Skeletal muscle tissue (tissue), 4 donors: ENCODE measurements around the gene LACTBL1. TPM values are rescaled to one million over a fixed set of nuclear protein-coding genes. Genes with fewer than 3 reads are reported as not detected.
A peak's percentile ranks its signal among the peaks of the same experiment; 100 is the strongest.
"Not testable (repeated sequence)": the region's sequence is repeated elsewhere in the genome, so short reads cannot be mapped to it uniquely, and the experiment has no call there.

ENCODE experiments used
- H3K27ac ChIP-seq: one replicate; pipeline ENCODE4 v1.7.0; 2013; ENCODE audit warnings: mild to moderate bottlenecking, low read depth, low read length, inconsistent platforms
- H3K27me3 ChIP-seq, 3 donors: one replicate each; pipeline ENCODE4 v1.7.0; 2013; ENCODE audit warnings: low read length in 3 of 3; ENCODE audit not compliant: control insufficient read depth in 3 of 3, insufficient read depth in 3 of 3
- H3K36me3 ChIP-seq, 3 donors: one replicate each; pipeline ENCODE4 v1.7.0; 2013; ENCODE audit warnings: low read length in 3 of 3; ENCODE audit not compliant: control insufficient read depth in 3 of 3, insufficient read depth in 3 of 3
- H3K4me1 ChIP-seq, 3 donors: one replicate each; pipeline ENCODE4 v1.7.0; 2013; ENCODE audit warnings: low read length in 3 of 3, mild to moderate bottlenecking in 3 of 3; ENCODE audit not compliant: control insufficient read depth in 3 of 3, insufficient read depth in 3 of 3
- H3K4me3 ChIP-seq, 3 donors: one replicate each; pipeline ENCODE4 v1.7.0; 2013; ENCODE audit warnings: low read length in 3 of 3
- H3K9ac ChIP-seq, 3 donors: one replicate each; pipeline ENCODE4 v1.7.0; 2013; ENCODE audit warnings: low read length in 3 of 3, mild to moderate bottlenecking in 3 of 3, moderate library complexity in 2 of 3, low read depth in 1 of 3
- H3K9me3 ChIP-seq, 3 donors: one replicate each; pipeline ENCODE4 v1.7.0; 2013; ENCODE audit warnings: low read length in 3 of 3; ENCODE audit not compliant: control insufficient read depth in 3 of 3
- total RNA-seq: library from RNA; depleted of rRNA; stranded (reverse); fragments of >200 nt; gene quantifications from one replicate; pipeline ENCODE4 v1.2.3, GENCODE V29; 2014
- donor health status: Osteomylitis.

Gene LACTBL1, protein sequence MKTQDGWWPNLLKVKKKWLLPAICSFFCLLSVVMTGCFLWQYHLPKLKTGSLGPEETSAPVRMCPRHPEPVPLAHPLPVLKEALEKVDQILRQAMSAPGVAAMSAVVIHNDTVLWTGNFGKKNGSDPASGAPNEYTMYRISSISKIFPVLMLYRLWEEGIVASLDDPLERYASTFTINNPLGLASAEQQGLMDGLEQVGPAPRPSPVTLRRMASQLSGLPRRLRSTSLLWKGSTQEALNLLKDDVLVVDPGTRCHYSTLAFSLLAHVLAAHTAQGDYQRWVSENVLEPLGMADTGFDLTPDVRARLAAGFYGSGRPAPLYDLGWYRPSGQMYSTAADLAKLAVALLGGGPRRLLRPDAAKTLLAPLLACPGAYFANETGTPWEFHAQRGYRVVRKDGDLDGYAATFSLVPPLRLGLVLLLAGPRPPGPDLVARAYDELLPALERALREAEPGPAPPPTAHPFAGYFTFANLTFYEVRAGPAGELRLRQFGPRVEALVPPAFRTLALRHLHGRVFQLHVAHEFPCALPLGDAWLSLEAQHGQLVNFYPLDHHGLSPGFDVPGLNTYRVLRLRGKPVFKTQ
- not detected for total RNA-seq

DNA sequence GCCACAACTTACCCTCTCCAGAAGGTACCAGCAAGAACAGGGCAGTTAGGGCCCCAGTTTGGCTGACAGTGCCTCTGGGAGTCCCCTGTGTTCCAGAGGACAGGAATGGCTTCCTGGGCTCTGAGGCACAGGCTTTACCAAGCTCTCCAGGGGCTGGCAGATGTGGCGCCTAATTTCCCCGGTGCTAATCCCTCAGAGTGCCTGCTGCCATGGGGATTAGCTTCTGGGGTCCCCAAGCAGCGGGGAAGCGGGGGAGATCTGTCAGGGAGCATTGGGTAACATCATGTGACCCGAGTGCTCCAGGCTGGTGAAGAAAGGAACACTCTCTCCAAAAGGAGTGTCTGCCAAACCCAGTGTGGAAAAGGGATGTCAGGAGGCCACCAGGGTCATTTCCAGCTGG lies at the start of gene LACTBL1:
Gene LACTBL1 (minus strand): TSS at position 107 of the 400 bp plus-strand sequence. CDS start 550 bp downstream, outside the sequence.
- Histone ChIP-seq H3K9me3 (no peaks in the 10 kb centered on the region), H3K4me1 (no peaks in the 10 kb centered on the region), H3K27me3 (peaks cover 21 to 38% (median 21%) of the 10 kb centered on the region in 3 donors), H3K36me3 (no peaks in the 10 kb centered on the region), H3K9ac (no peak within 1 kb of the TSS), H3K4me3 (no peak within 1 kb of the TSS), H3K27ac (no peak within 1 kb of the TSS)

DNA sequence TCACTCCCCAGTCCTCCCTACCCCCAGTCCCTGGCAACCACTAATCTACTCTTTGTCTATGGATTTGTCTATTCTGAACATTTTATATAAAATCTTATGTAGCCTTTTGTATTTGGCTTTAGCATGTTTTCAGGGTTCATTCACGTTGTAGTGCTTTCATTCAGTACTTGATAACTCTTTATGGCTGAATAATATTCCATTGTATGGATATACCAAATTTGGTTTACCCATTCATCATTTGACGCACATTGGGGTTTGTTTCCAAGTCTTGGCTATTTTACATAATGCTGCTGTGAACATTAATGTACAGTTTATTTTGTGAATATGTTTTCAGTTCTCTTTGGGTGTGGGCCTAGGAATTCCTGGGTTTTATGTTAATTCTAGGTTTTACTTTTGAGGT lies 49.2 kb upstream of the LACTBL1 start:
- H3K36me3 ChIP-seq: peaks cover 0 to 3% (median 0%) of the 10 kb centered on the region in 3 donors
- peaks cover 5 to 7% (median 7%) of the 10 kb centered on the region in 3 donors for H3K4me1 ChIP-seq
- H3K9me3 ChIP-seq: no peaks in the 10 kb centered on the region
- H3K9ac ChIP-seq: no peak overlapping the region
- H3K4me3 ChIP-seq: no peak overlapping the region
- H3K27me3 ChIP-seq: no peaks in the 10 kb centered on the region
- no peak overlapping the region for H3K27ac ChIP-seq

DNA sequence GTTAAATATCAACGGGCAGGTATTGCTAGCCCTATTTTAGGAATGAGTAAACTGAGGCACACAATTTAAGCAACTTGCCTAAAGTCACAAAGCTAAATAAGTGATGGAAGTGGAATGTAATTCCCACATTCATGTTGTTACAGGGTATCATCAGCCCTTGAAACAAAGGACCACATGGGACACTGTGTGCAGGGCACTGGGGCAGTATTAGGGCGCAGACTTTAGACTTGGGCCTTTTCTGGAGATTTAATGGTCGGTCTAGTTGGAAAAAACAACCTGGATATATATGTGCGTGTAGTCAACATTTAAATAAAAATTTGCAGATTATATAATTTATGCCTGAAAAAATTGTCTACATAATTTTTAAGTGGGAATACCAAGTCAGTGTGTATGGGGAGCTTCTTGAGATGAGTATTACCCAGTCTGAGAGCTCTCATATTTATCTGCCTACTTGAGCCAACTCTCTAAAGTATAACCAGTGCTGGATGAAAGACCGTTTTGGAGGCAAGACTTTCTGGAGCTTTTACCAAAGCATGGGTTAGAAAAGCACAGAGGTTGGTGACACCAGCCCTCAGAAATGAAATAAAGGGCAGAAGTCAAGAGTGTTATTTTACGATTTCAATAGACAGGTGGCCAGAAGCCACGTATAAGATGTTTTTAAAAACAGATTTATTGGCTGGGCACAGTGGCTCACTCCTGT lies 48.2 kb upstream of the LACTBL1 start:
- H3K27ac ChIP-seq: no peak overlapping the region
- H3K9ac ChIP-seq: peak overlapping the region; percentile 91 to 93 (median 91)
- peaks cover 0 to 3% (median 0%) of the 10 kb centered on the region in 3 donors for H3K36me3 ChIP-seq
- H3K4me3 ChIP-seq: peak overlapping the region; percentile 71 to 94 (median 72)
- peaks cover 5 to 7% (median 7%) of the 10 kb centered on the region in 3 donors for H3K4me1 ChIP-seq
- H3K27me3 ChIP-seq: no peaks in the 10 kb centered on the region
- H3K9me3 ChIP-seq: no peaks in the 10 kb centered on the region

DNA sequence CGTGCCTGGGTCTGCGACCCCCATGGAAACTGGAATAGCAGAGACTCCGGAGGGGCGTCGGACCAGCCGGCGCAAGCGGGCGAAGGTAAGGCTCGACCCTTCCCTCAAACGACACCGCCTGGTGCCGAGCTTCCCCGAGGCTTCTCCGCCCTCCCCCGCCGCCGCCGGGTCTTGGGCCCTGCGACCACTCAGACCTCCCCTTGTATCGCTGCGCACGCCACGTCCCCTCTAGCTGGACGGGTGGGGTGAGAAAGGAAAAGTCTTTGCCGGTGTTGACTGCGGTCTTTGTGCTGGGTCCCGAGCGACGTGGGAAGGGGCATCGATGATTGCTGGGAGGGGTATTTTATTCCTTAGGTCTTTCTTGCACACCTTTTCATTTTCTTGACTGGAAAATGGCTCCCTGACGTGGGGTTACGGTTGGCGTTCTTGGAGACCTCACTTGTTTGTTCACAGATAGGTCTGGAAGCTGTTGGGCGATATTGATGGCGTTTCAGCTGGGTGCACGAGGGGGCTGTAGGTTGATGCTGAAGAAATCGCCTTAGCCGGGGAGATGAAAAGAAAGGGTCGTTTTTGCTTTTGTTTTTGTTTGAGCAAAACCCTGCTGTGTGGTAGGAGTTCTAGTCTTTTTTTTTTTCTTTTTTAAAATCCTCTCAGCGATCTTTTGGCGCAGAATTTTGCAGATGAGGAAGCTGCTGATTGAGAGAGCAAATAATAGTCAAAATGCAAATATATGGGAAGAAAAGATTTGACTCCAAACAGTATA lies 47.4 kb upstream of the LACTBL1 start:
- Histone ChIP-seq H3K27ac (peak overlapping the region; percentile 67), H3K4me3 (peak overlapping the region; percentile 71 to 94 (median 72)), H3K9me3 (no peaks in the 10 kb centered on the region), H3K4me1 (peaks cover 5 to 7% (median 7%) of the 10 kb centered on the region in 3 donors), H3K27me3 (no peaks in the 10 kb centered on the region), H3K9ac (peak overlapping the region; percentile 91 to 93 (median 91)), H3K36me3 (peaks cover 0 to 3% (median 0%) of the 10 kb centered on the region in 3 donors)

DNA sequence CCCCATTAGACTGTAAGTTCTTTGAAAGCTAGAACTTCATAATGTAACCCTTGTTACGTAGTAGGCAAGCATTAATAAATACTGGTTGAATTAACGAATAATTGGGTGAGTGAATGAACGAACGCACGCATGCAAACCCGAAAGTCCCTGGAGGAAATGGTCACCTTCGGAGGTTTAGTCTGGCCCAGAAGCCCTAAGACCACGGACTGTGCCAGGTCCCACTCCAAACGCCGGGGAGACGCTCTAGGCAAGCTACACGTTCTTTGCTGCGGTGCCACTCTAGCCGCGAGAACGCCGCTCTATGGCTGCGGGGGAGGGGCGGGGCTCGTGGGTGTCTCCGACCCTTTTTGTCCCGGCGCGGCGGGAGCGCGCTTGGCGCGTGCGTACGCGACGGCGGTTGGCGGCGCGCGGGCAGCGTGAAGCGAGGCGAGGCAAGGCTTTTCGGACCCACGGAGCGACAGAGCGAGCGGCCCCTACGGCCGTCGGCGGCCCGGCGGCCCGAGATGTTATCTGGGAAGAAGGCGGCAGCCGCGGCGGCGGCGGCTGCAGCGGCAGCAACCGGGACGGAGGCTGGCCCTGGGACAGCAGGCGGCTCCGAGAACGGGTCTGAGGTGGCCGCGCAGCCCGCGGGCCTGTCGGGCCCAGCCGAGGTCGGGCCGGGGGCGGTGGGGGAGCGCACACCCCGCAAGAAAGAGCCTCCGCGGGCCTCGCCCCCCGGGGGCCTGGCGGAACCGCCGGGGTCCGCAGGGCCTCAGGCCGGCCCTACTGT lies 46.6 kb upstream of the LACTBL1 start, which contains the start of gene KDM1A:
Gene KDM1A (plus strand): TSS at position 375 of the 769 bp plus-strand sequence. CDS start 129 bp downstream, at position 504.
- peaks cover 0 to 3% (median 0%) of the 10 kb centered on the region in 3 donors for H3K36me3 ChIP-seq
- H3K9ac ChIP-seq: peak within 1 kb of the TSS; percentile 91 to 93 (median 91)
- peak within 1 kb of the TSS; percentile 67 for H3K27ac ChIP-seq
- H3K4me3 ChIP-seq: peak within 1 kb of the TSS; percentile 71 to 94 (median 72)
- H3K4me1 ChIP-seq: peaks cover 5 to 7% (median 7%) of the 10 kb centered on the region in 3 donors
- no peaks in the 10 kb centered on the region for H3K27me3 ChIP-seq
- no peaks in the 10 kb centered on the region for H3K9me3 ChIP-seq

DNA sequence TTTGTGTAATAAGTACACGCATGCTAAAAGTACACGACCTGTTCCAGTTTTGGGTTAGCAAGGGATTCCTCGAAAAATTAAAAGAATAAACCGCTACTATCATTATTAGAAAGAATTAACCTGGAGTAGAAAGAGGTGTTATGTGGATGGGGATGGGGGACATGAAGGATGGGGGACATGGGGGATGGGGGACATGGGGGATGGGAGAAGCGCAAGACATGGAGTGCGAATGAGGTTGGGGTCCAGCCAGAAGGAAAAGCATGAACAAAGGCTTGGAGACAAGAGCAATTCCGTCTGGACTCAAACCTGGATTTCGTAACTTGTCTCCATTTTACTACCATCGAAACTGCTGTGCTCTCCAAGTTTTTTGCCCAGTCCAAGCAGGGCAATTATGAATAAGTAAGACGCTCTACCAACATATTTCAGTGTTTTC lies 46.0 kb upstream of the LACTBL1 start:
- Histone ChIP-seq H3K4me3 (peak overlapping the region; percentile 71 to 93 (median 72)), H3K27ac (peak overlapping the region; percentile 26), H3K9ac (peak overlapping the region; percentile 88 to 93 (median 91)), H3K4me1 (peaks cover 5 to 7% (median 7%) of the 10 kb centered on the region in 3 donors), H3K36me3 (peaks cover 0 to 3% (median 0%) of the 10 kb centered on the region in 3 donors), H3K27me3 (no peaks in the 10 kb centered on the region), H3K9me3 (no peaks in the 10 kb centered on the region)

DNA sequence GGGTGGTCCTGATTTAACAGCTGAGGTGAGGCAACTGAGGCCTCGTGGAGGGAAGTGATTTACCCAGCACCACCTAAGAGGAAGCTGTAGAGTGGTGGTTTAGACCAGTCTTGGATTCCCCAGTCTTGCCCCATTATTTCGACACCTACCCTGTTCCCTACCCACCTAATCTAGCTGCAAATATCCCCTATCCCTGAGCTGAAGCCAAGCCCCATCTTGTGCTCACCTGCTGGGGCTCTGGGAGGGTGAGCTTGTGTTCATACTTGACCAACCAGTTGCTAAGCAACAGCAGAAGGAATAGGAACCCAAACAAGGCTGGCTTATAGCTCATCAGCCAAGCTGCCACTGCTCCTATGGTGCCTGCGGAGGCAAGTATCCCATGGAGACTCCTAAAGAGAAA lies 41.0 kb upstream of the LACTBL1 start:
- Histone ChIP-seq H3K9me3 (no peaks in the 10 kb centered on the region), H3K27me3 (no peaks in the 10 kb centered on the region), H3K4me3 (no peak overlapping the region), H3K9ac (no peak overlapping the region), H3K4me1 (no peaks in the 10 kb centered on the region), H3K36me3 (no peaks in the 10 kb centered on the region), H3K27ac (no peak overlapping the region)

DNA sequence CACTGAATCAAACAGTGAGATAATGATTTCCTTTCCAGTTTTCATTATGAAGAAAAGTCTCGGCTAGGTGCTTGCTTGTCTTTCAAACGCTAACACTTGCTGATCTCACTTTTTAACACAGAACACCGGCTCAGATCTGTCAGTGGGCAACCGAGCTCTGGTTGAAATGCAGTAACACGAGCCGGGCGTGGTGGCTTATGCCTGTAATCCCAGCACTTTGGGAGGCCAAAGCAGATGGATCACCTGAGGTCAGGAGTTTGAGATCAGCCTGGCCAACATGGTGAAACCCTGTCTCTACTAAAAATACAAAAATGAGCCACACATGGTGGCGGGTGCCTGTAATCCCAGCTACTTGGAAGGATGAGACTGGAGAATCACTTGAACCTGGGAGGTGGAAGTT lies 37.4 kb upstream of the LACTBL1 start:
- not testable (repeated sequence) for H3K27me3 ChIP-seq, H3K4me3 ChIP-seq, H3K4me1 ChIP-seq, H3K27ac ChIP-seq, H3K36me3 ChIP-seq, H3K9ac ChIP-seq, H3K9me3 ChIP-seq

DNA sequence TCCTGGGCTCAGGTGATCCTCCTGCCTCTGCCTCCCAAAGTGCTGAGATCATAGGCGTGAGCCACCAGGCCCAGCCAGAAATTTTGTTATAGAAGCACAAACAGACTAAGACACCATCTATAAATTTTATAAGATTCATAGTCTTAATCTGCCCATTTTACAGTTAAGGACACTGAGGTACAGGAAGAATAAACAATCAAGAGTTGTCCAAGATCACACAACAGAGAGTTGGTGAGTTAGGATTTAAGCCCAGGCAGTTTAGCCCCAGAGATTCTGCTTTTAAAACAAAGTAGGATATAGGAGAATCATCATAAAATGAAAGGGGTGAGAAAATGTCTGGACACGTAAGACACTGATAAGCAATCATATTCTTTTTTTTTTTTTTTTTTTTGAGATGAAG lies 36.2 kb upstream of the LACTBL1 start:
- H3K36me3 ChIP-seq: no peaks in the 10 kb centered on the region

More for the DNA sequence above, 36.2 kb upstream of the LACTBL1 start:
- Histone ChIP-seq H3K4me3 (no peak overlapping the region), H3K9ac (no peak overlapping the region), H3K27ac (no peak overlapping the region), H3K9me3 (no peaks in the 10 kb centered on the region), H3K4me1 (no peaks in the 10 kb centered on the region), H3K27me3 (no peaks in the 10 kb centered on the region)
